B cell (primary cell): ENCODE data around the gene ARHGAP9.

ENCODE experiments used
- CTCF ChIP-seq: fragments of 200-600 bp; IDR thresholded peaks from one replicate; pipeline ENCODE4 v1.8.0; 2022; ENCODE audit warnings: antibody characterized with exemption, mild to moderate bottlenecking
- EZH2 ChIP-seq: IDR thresholded peaks from 2 replicates; pipeline ENCODE4 v1.6.1; 2012; ENCODE audit warnings: borderline replicate concordance, low read depth, mild to moderate bottlenecking, moderate library complexity, low read length; ENCODE audit not compliant: insufficient read depth, poor library complexity, severe bottlenecking

- TF ChIP-seq CTCF, result no peak
- TF ChIP-seq EZH2, result no peak
These were observed 657 bp downstream of the ARHGAP9 start for GRCh38 chr12:57479043-57479375.
